GM12801 (cell line): ENCODE results near the gene TAS1R3.

Experiments
- TF ChIP-seq, protein P1 (sequence below): IDR thresholded peaks from one replicate; pipeline ENCODE4 v1.5.1; 2011; ENCODE audit warnings: control low read depth; ENCODE audit not compliant: insufficient read length; ENCODE audit errors: extremely low read depth

Gene TAS1R3

DNA sequence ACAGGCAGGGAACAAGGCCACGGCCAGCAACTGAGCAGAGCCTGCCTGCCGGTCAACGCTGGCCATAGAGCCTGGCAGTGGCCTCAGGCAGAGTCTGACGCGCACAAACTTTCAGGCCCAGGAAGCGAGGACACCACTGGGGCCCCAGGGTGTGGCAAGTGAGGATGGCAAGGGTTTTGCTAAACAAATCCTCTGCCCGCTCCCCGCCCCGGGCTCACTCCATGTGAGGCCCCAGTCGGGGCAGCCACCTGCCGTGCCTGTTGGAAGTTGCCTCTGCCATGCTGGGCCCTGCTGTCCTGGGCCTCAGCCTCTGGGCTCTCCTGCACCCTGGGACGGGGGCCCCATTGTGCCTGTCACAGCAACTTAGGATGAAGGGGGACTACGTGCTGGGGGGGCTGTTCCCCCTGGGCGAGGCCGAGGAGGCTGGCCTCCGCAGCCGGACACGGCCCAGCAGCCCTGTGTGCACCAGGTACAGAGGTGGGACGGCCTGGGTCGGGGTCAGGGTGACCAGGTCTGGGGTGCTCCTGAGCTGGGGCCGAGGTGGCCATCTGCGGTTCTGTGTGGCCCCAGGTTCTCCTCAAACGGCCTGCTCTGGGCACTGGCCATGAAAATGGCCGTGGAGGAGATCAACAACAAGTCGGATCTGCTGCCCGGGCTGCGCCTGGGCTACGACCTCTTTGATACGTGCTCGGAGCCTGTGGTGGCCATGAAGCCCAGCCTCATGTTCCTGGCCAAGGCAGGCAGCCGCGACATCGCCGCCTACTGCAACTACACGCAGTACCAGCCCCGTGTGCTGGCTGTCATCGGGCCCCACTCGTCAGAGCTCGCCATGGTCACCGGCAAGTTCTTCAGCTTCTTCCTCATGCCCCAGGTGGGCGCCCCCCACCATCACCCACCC is at the start of gene TAS1R3:
Gene TAS1R3 (plus strand): TSS at position 213 of the 898 bp plus-strand sequence. CDS start 66 bp downstream, at position 279.
- TF ChIP-seq, protein P1, sequence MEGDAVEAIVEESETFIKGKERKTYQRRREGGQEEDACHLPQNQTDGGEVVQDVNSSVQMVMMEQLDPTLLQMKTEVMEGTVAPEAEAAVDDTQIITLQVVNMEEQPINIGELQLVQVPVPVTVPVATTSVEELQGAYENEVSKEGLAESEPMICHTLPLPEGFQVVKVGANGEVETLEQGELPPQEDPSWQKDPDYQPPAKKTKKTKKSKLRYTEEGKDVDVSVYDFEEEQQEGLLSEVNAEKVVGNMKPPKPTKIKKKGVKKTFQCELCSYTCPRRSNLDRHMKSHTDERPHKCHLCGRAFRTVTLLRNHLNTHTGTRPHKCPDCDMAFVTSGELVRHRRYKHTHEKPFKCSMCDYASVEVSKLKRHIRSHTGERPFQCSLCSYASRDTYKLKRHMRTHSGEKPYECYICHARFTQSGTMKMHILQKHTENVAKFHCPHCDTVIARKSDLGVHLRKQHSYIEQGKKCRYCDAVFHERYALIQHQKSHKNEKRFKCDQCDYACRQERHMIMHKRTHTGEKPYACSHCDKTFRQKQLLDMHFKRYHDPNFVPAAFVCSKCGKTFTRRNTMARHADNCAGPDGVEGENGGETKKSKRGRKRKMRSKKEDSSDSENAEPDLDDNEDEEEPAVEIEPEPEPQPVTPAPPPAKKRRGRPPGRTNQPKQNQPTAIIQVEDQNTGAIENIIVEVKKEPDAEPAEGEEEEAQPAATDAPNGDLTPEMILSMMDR, result no peak

DNA sequence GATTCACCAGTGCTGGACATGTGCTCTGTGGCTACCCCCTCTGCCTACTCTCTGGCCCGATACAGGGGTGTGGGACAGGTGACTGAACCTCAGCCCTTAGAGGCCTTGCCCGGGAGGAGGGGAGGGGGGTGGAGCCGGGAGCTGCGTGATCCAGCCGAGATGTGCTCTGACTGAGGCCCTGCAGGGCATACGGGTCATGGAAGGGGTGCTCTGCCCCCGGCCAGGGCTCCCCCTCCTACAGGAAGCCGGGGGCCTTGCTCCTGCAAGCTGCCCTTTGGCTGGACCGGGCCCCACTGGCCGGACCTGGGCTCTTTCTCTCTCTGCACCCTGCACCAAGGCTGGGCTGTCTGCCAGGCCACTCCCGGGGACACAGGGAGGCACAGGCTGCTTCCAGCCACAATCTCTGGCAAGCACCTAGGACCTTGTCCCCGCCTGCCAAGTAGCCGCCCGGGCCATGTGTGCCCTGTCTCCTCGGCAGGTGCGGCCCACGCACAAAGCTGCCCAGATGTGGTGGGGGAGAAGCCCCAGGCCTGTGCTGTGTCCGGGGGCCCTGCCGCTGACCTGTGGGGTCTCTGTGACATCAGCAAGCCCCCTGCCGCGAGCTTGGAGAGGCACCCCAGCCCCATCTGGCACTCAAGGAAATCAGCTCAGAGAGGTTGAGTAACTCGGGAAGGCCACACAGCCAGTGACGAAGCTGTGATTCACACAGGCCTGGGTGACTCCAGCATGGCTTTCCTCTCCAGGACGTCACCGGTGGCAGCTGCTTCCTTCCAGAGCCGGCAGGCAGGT is 49.4 kb upstream of the TAS1R3 start:
- TF ChIP-seq, protein P1, result no peak

DNA sequence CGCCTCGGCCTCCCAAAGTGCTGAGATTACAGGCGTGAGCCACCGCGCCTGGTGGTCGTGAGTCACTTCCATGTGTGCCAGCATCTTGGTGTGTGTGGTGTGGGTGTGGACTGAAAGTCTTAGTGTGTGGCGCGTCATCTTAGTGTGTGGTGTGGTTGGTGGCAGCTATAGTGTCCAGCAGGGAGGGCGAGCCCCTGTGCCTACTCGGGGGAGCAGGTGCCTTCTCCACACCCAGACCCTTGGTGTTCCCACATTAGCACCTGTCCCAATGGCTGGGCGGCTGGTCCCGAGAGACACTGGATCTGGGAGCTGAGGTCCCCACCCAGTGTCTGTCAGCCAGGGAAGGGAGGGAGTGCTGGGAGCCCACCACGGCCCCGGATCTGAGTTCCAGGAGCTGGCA is 48.1 kb upstream of the TAS1R3 start:
- TF ChIP-seq, protein P1, result no peak

DNA sequence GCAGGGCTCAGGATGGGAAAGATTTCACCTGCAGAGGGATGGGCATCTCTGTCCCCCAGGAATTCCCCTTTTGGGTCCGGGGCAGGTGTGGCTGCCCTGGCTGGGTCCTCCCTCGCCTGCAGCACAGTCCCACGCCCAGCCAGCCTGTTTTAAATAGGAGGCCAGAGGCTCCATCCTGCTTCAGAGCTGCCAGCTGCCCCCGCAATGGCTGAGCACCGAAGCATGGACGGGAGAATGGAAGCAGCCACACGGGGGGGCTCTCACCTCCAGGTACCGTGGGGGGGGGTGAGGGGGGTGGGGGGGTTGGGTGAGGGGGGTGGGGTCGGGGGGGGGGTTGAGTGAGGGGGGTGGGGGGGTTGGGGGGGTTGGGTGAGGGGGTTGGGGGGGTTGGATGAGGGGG is 47.3 kb upstream of the TAS1R3 start:
- TF ChIP-seq, protein P1, result no peak

DNA sequence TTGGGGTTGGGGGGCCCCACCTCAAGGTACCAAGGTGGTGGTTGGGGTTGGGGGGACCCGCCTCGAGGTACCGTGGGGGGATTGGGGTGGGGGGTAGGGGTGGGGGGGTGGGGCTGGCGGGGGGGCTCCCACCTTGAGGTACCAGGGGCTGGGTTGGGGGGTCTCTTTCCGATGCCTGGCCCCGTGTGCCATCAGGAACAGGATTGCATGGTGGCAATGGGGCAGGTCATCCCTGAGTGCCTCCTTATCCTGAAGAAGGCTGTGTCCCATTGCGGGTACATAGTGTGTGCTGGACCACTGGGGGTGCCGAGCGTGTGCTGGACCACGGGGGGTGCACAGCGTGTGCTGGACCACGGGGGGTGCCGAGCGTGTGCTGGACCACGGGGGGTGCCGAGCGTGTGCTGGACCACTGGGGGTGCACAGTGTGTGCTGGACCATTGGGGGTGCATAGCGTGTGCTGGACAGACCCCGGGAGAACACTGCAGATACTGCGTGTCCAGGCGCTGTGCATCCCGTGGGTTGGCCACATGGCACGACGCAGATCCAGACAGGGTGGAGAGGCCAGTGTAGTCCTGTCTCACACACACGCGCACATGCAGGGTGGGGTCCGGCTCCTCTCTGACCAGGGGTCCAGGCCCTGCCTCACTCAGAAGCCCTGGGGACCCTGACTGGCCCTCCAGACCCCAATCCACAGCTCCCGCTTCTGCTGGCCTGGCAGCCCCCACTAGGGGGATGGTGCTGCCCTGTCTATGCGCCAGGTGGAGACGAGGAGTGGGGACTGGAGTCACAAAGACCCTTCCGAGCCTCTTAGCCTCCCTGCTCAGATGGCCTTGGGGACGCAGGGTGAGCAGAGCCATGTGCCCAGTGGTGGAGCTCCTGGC is 46.6 kb upstream of the TAS1R3 start:
- TF ChIP-seq, protein P1, result no peak

DNA sequence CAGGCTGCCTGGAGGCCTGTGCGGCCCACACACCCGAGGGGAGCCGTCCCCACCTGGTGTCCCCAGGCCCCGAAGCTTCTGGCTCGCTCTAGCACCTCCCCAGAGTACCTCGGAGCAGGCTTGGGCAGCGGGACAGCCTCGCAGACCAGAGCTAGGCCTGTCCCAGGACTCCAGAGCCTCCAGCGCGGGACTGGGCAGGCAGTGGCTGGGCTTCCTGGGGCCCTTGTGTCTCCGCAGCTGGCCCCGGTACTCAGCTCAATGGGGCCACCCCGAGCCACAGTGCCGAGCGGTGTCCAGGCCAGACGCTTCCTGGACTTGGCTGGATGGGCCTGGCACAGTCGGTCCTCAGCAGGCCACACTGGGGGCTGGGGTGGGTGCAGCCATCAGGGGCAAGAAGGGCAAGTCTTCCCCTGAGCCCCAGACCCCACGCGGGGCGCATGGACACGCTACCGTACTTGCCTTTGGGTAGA is 45.9 kb upstream of the TAS1R3 start:
- TF ChIP-seq, protein P1, result no peak
